Glutamatergic neuron (in vitro differentiated cells): Measurements from ENCODE around the gene SLIT3. TPM values are rescaled to one million over a fixed set of nuclear protein-coding genes. Genes with fewer than 3 reads are reported as not detected.

Source experiments
- DNase-seq: peaks from one replicate; pipeline ENCODE4 v3.0.0; 2022
- H3K27ac Mint-ChIP-seq: one replicate; pipeline ENCODE4 v1.8.0; 2020; ENCODE audit warnings: mild to moderate bottlenecking, mixed read lengths, inconsistent platforms; ENCODE audit not compliant: unreplicated experiment
- H3K27me3 Mint-ChIP-seq: one replicate; pipeline ENCODE4 v1.8.0; 2020; ENCODE audit warnings: mild to moderate bottlenecking, moderate library complexity, mixed read lengths, inconsistent platforms; ENCODE audit not compliant: unreplicated experiment
- H3K36me3 Mint-ChIP-seq: one replicate; pipeline ENCODE4 v1.8.0; 2020; ENCODE audit warnings: mild to moderate bottlenecking, mixed read lengths, inconsistent platforms; ENCODE audit not compliant: unreplicated experiment
- H3K4me1 Mint-ChIP-seq: one replicate; pipeline ENCODE4 v1.8.0; 2020; ENCODE audit warnings: mild to moderate bottlenecking, low read depth, mixed read lengths, inconsistent platforms; ENCODE audit not compliant: unreplicated experiment
- H3K4me3 Mint-ChIP-seq: one replicate; pipeline ENCODE4 v1.8.0; 2020; ENCODE audit warnings: mild to moderate bottlenecking, mixed read lengths, inconsistent platforms; ENCODE audit not compliant: unreplicated experiment
- H3K9me3 Mint-ChIP-seq: one replicate; pipeline ENCODE4 v1.8.0; 2020; ENCODE audit warnings: mild to moderate bottlenecking, moderate library complexity, mixed read lengths, inconsistent platforms; ENCODE audit not compliant: unreplicated experiment
- total RNA-seq: library from RNA; stranded (reverse); fragmentation: NEBNext Ultra II Directional; extraction: Animal tissue kit (Norgen Biotek cat#: 25700); gene quantifications from one replicate; pipeline ENCODE4 v1.2.1, GENCODE V29; 2021; ENCODE audit not compliant: unreplicated experiment
- TF ChIP-seq, protein P1 (sequence below): fragments of 200-600 bp; sonication (generic); IDR thresholded peaks from one replicate; pipeline ENCODE4 v1.5.0; 2021; ENCODE audit not compliant: partially characterized antibody, unreplicated experiment

SLIT3 gene
- total RNA-seq, 1 donor from 2014 or later = 11.5 TPM

DNA sequence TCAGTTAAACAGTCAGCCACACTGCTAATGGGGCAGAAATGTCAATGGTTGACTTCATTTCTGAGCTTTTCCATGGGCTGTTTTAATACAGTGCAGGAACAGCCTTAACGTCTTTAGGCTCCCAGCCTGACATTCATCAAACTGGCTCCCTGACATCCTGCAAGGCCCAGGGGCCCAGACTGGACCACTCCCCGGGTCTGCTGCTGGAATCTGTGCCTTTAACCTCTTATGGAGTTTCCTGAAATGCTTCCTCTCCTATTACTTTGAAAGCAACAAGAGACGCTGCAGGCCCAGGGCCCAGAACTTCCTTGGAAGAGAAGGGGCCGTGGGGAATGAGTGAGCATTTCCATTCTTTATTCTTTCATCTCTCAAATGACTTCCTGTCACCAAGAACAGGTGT is 504.9 kb downstream of the SLIT3 start:
- no peaks in the 10 kb centered on the region for H3K36me3 Mint-ChIP-seq
- H3K9me3 Mint-ChIP-seq = peaks cover 2% of the 10 kb centered on the region
- no peak for DNase-seq
- peaks cover 8% of the 10 kb centered on the region for H3K27me3 Mint-ChIP-seq
- peaks cover 30% of the 10 kb centered on the region for H3K4me1 Mint-ChIP-seq
- TF ChIP-seq, protein P1, sequence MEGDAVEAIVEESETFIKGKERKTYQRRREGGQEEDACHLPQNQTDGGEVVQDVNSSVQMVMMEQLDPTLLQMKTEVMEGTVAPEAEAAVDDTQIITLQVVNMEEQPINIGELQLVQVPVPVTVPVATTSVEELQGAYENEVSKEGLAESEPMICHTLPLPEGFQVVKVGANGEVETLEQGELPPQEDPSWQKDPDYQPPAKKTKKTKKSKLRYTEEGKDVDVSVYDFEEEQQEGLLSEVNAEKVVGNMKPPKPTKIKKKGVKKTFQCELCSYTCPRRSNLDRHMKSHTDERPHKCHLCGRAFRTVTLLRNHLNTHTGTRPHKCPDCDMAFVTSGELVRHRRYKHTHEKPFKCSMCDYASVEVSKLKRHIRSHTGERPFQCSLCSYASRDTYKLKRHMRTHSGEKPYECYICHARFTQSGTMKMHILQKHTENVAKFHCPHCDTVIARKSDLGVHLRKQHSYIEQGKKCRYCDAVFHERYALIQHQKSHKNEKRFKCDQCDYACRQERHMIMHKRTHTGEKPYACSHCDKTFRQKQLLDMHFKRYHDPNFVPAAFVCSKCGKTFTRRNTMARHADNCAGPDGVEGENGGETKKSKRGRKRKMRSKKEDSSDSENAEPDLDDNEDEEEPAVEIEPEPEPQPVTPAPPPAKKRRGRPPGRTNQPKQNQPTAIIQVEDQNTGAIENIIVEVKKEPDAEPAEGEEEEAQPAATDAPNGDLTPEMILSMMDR = no peak
- H3K4me3 Mint-ChIP-seq = no peak overlapping the region
- H3K27ac Mint-ChIP-seq = no peak overlapping the region

DNA sequence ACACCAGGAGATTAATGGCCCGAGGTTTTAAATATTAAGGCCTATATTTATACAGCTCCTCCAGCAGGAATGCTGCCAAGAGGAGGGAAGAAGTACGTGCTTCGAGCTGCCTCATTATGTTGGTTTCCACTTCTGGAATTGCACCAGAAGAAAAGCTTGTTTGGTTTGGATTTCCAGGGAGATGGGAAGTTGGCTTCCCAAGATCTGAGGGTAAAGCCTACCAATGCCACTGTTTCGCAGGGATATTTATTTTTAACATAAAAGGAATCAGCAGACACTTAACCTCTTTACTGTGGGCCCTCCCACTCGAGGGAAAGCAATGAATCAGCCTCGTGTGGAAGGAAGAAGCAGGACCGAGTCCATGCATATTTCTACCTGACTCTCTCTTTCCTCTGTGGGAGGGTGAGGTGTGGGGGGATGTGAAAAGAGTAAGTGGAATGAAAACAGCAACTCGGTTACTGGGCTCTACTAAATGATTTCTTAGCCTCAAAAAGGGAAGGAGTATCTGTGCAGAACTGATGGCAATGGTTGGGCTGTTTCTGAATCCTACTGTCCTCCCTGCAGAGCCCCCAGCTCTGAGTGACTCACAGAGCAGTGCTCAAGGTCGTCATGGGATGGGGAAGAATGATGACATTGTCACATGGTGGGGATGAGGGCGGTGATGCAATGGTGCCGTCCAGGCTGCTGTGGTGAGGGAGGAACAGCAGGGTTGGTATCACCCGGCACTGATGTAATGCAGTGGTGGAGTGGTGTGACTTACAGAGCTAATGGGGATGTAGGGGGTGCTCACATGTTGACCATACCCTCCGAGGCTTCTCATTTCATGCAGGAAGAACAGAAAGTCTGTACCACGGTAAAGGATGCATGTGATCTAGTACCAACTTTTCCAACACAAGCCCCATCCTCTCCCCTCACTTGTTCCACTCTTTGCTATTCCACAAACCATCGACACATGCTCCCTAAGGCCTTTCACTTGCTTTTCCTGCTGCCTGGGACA is 506.8 kb downstream of the SLIT3 start:
- Mint-ChIP-seq H3K27ac (no peak overlapping the region), H3K27me3 (peaks cover 3% of the 10 kb centered on the region), H3K4me3 (peak overlapping the region; percentile 18), H3K36me3 (no peaks in the 10 kb centered on the region), H3K9me3 (peaks cover 2% of the 10 kb centered on the region), H3K4me1 (peaks cover 31% of the 10 kb centered on the region)
- no peak for DNase-seq
- TF ChIP-seq, protein P1 = no peak

DNA sequence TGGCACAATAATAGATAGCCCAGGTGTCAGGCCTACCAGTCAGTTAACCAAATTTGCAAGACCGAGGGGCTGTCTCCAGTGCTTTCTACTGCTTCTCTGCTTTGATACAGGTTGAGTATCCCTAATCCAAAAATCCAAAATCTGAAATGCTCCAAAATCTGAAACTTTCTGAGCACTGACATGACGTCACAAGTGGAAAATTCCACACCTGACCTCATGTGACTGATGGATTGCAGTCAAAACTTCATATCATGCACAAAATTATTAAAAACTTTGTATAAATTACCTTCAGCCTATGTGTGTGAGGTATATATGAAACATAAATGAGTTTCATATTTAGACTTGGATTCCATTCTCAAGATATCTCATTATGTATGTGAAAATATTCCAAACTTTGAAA is 508.3 kb downstream of the SLIT3 start:
- Mint-ChIP-seq H3K27ac (no peak overlapping the region), H3K4me1 (peaks cover 30% of the 10 kb centered on the region), H3K9me3 (no peaks in the 10 kb centered on the region), H3K36me3 (no peaks in the 10 kb centered on the region), H3K4me3 (no peak overlapping the region), H3K27me3 (peaks cover 3% of the 10 kb centered on the region)
- no peak for DNase-seq
- TF ChIP-seq, protein P1 = no peak

DNA sequence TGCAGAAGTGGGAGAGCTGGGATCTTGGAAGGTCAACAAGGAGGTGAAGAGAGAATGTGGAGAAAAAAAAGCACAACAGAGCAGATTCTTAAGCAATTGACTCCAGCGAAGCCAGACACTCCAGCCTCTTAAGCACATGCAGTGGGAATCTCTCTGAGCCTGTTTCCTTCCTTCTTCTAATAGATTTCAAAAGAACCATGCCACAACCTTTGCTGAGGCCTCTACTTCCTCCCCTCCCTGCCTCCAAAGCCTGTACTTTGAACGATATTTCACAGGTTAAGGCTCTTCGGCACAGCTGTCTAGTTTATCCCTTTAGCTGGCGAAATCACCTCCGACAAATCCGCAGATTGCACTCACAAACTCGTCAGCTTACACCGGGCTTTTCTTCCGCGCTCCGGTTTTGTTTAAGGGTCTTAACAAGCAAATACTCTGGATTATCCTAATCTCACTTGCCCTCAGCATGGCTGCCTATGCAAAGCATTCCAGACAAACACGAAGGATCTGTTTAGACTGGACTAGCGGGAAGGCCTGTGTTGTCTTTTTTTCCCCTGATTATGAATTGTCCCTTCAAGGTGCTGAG is 510.2 kb downstream of the SLIT3 start:
- Mint-ChIP-seq H3K4me1 (peaks cover 38% of the 10 kb centered on the region), H3K9me3 (no peaks in the 10 kb centered on the region), H3K27me3 (peaks cover 6% of the 10 kb centered on the region), H3K4me3 (no peak overlapping the region), H3K27ac (no peak overlapping the region), H3K36me3 (no peaks in the 10 kb centered on the region)
- no peak for DNase-seq
- TF ChIP-seq, protein P1 = no peak

DNA sequence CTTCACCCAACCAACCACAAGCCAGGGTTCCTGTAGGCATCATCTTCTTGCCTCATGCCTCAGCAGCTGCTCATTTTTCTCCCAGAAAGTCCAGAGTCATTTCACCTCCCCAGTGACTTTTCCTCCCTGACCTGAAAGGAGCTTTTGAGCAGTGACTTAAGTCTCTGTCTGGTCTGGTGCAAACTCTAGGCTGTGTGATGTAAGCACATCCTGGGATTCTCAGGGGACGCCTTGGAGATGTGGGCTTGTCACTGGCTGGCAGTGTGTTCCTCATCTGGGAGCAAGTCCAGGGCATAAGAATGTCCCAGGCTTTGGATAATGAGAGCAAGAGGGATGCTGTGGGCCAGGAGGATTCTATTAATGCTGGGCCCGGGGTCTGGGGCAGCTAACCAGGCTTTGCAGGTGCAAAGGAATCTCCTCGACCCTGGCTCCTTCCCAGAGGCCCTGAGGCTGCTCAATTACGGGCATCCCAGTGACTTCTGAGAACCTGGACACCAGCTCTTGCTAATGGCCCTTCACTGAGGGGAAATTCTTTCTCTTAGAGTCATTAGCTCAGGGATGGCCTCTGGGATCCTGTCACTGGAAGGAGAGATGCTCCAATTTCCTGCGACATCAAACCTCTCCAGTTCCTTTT is 510.8 kb downstream of the SLIT3 start:
- Mint-ChIP-seq H3K4me3 (no peak overlapping the region), H3K4me1 (peaks cover 44% of the 10 kb centered on the region), H3K27me3 (peaks cover 7% of the 10 kb centered on the region), H3K36me3 (no peaks in the 10 kb centered on the region), H3K9me3 (no peaks in the 10 kb centered on the region), H3K27ac (no peak overlapping the region)
- TF ChIP-seq, protein P1 = no peak
- no peak for DNase-seq
